HepG2 (cell line): ENCODE data around the gene NDUFA13. TPM values are rescaled to one million over a fixed set of nuclear protein-coding genes. Genes with fewer than 3 reads are reported as not detected.

Experiments
- ATRX ChIP-seq: sonication (generic); formaldehyde crosslinking; IDR thresholded peaks from 2 replicates; pipeline ENCODE4 v1.4.0; 2020; ENCODE audit warnings: missing genetic modification reagents, borderline replicate concordance
- BHLHE40 ChIP-seq: IDR thresholded peaks from 2 replicates; pipeline ENCODE4 v1.6.1; 2011; ENCODE audit warnings: low read length, improper control_type of control experiment
- BRD4 ChIP-seq: sonication (generic); formaldehyde crosslinking; IDR thresholded peaks from 2 replicates; pipeline ENCODE4 v1.4.0; 2020; ENCODE audit warnings: missing genetic modification reagents
- CAMTA2 ChIP-seq: sonication (generic); formaldehyde crosslinking; IDR thresholded peaks from 2 replicates; pipeline ENCODE4 v1.4.0; 2020; ENCODE audit warnings: mild to moderate bottlenecking, missing genetic modification reagents, borderline replicate concordance
- FLYWCH1 ChIP-seq: sonication (generic); formaldehyde crosslinking; IDR thresholded peaks from 2 replicates; pipeline ENCODE4 v1.8.1; 2023; ENCODE audit warnings: mild to moderate bottlenecking, missing genetic modification reagents
- HNF4A ChIP-seq: sonication (generic); formaldehyde crosslinking; IDR thresholded peaks from 2 replicates; pipeline ENCODE4 v1.4.0; 2020; ENCODE audit warnings: missing genetic modification reagents
- LCORL ChIP-seq, 2 experiments: fragments of 450-650 bp in 1 of 2; sonication (generic) in 1 of 2; formaldehyde crosslinking in 1 of 2; IDR thresholded peaks; 2 replicates each; pipeline versions ENCODE4 v1.5.0 to v1.6.1; 2017 to 2020; ENCODE audit warnings: antibody characterized with exemption in 1 of 2, missing genetic modification reagents in 1 of 2
- MAZ ChIP-seq, 2 experiments: sonication (generic) in 1 of 2; formaldehyde crosslinking in 1 of 2; IDR thresholded peaks; 2 replicates each; pipeline versions ENCODE4 v1.5.0 to v1.6.1; 2012 to 2020; ENCODE audit warnings: low read depth in 2 of 2, mild to moderate bottlenecking in 2 of 2, borderline replicate concordance in 1 of 2, improper control_type of control experiment in 1 of 2, low read length in 1 of 2, missing genetic modification reagents in 1 of 2, moderate library complexity in 1 of 2
- NCOA1 ChIP-seq: sonication (generic); formaldehyde crosslinking; IDR thresholded peaks from 2 replicates; pipeline ENCODE4 v1.9.0; 2021; ENCODE audit warnings: missing genetic modification reagents
- NFE2L2 ChIP-seq: fragments of 150-350 bp; IDR thresholded peaks from 2 replicates; pipeline ENCODE4 v1.6.1; 2014; ENCODE audit warnings: low read length
- NONO ChIP-seq, 2 experiments: fragments of 450-650 bp in 1 of 2; sonication (generic) in 1 of 2; formaldehyde crosslinking in 1 of 2; IDR thresholded peaks in 1 of 2; conservative IDR thresholded peaks in 1 of 2; 2 replicates each; pipeline versions ENCODE4 v1.6.1 to v1.8.0; 2017 to 2022; ENCODE audit warnings: mild to moderate bottlenecking in 1 of 2, missing genetic modification reagents in 1 of 2, moderate library complexity in 1 of 2
- PCBP1 ChIP-seq: fragments of 200-400 bp; formaldehyde crosslinking; IDR thresholded peaks from 2 replicates; pipeline ENCODE4 v1.6.1; 2017; ENCODE audit warnings: mild to moderate bottlenecking, low read depth, low read length, borderline replicate concordance
- POLR2G ChIP-seq: fragments of 200-400 bp; formaldehyde crosslinking; IDR thresholded peaks from 2 replicates; pipeline ENCODE4 v1.6.1; 2018; ENCODE audit warnings: mild to moderate bottlenecking, low read depth, low read length, moderate library complexity
- RBAK ChIP-seq: sonication (generic); formaldehyde crosslinking; IDR thresholded peaks from 2 replicates; pipeline ENCODE4 v1.5.1; 2020; ENCODE audit warnings: mild to moderate bottlenecking, missing genetic modification reagents
- SALL1 ChIP-seq: sonication (generic); formaldehyde crosslinking; IDR thresholded peaks from 2 replicates; pipeline ENCODE4 v1.8.0; 2022; ENCODE audit warnings: mild to moderate bottlenecking, missing genetic modification reagents
- TRAFD1 ChIP-seq: sonication (generic); formaldehyde crosslinking; IDR thresholded peaks from 2 replicates; pipeline ENCODE4 v1.5.1; 2020; ENCODE audit warnings: missing genetic modification reagents, mild to moderate bottlenecking, borderline replicate concordance
- ZBTB10 ChIP-seq: sonication (generic); formaldehyde crosslinking; IDR thresholded peaks from 2 replicates; pipeline ENCODE4 v1.4.0; 2020; ENCODE audit warnings: missing genetic modification reagents, borderline replicate concordance
- ZFP36L2 ChIP-seq: sonication (generic); formaldehyde crosslinking; IDR thresholded peaks from 2 replicates; pipeline ENCODE4 v1.4.0; 2020; ENCODE audit warnings: missing genetic modification reagents
- ZHX1 ChIP-seq: sonication (generic); formaldehyde crosslinking; IDR thresholded peaks from 2 replicates; pipeline ENCODE4 v1.8.1; 2022; ENCODE audit warnings: low read depth, mild to moderate bottlenecking, missing genetic modification reagents
- ZNF451 ChIP-seq: sonication (generic); formaldehyde crosslinking; IDR thresholded peaks from 2 replicates; pipeline ENCODE4 v1.5.0; 2020; ENCODE audit warnings: mild to moderate bottlenecking, missing genetic modification reagents
- ZNF616 ChIP-seq: sonication (generic); formaldehyde crosslinking; IDR thresholded peaks from 2 replicates; pipeline ENCODE4 v1.5.0; 2020; ENCODE audit warnings: low read depth, mild to moderate bottlenecking, missing genetic modification reagents
- ZNF850 ChIP-seq: sonication (generic); formaldehyde crosslinking; conservative IDR thresholded peaks from 2 replicates; pipeline ENCODE4 v1.9.0; 2021; ENCODE audit warnings: mild to moderate bottlenecking, missing genetic modification reagents
- polyA plus RNA-seq, 8 experiments: library from polyadenylated mRNA; depleted of rRNA in 3 of 8; stranded (reverse) in 7 of 8; unstranded in 1 of 8; fragments of >200 nt; fragmentation: Illumina TruSeq in 4 of 8; extraction: Trizol in 4 of 8; gene quantifications; 2 replicates each; pipeline versions ENCODE4 v1.2.1 to v1.2.3, GENCODE V29; 2011 to 2016; ENCODE audit warnings: low read depth in 4 of 8, missing spikeins in 1 of 8, mixed read lengths in 1 of 8; ENCODE audit not compliant: insufficient read depth in 1 of 8
- total RNA-seq, 5 experiments: library from RNA; depleted of rRNA; stranded (reverse); fragments of >200 nt; fragmentation: Illumina TruSeq; extraction: Trizol; gene quantifications; 2 replicates each; pipeline ENCODE4 v1.2.3, GENCODE V29; 2016; ENCODE audit warnings: low read depth in 1 of 5

Gene NDUFA13
- total and polyA plus RNA-seq, 2 of the 13 experiments (the other 11 are each of a cell fraction or from before 2014, with no cell fraction given): 337 to 366 TPM

DNA sequence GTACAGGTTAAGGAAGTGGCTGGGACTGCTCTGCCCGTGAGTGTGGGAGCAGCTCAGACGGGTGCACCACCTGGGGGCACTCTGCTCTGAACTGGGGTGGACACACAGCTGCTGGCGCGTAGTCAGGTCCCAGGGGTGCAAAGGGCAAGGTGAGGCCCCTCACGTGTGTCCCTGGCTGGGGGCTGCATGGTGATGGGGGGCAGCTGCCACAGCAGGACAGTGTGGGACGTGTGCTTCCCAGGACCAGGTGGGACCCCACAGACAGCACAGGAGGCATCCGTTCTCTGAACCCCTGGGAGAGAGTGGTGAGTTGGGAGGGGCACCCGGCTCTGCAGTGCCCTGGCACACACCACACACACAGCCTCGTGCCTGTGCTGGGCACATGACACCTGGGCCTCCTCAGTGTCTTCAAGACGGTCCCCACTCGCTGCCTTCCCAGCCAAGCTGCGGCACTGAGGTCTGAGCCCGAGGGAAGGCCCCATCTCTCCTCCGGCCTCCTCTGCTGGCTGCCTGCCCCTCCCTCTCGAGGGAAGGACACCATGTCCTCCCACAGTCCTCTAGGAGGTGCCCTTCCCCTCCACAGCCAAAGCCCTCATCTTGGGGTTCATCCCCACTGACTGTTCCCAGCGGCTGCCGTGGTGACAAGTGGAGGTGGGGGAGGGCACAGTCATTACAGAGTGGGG is 46.8 kb downstream of the NDUFA13 start (continued):
- TF ChIP-seq ZNF850 (CRISPR knock-in tag) (no peak), NONO (IDR thresholded peaks at IDR 0.05) (no peak), NONO (CRISPR knock-in tag; conservative IDR thresholded peaks at IDR 0.05) (no peak), LCORL (IDR thresholded peaks at IDR 0.05) (no peak), LCORL (CRISPR knock-in tag; IDR thresholded peaks at IDR 0.05) (no peak), RBAK (CRISPR knock-in tag) (no peak), ZFP36L2 (CRISPR knock-in tag) (no peak), ATRX (CRISPR knock-in tag) (no peak), BHLHE40 (0 out of 2 replicates have a peak, but pooled peaks have one; percentile 40), TRAFD1 (no peak), PCBP1 (0 out of 2 replicates have a peak, but pooled peaks have one; percentile 32), NCOA1 (CRISPR knock-in tag) (no peak), ZNF451 (CRISPR knock-in tag) (no peak), POLR2G (no peak), FLYWCH1 (CRISPR knock-in tag) (no peak), HNF4A (peak; percentile 60), ZBTB10 (CRISPR knock-in tag) (no peak), ZHX1 (CRISPR knock-in tag) (no peak), MAZ (IDR thresholded peaks at IDR 0.05; ENCODE audit: borderline replicate concordance, low read depth, low read length) (no peak), MAZ (CRISPR knock-in tag; IDR thresholded peaks at IDR 0.05; ENCODE audit: low read depth) (0 out of 2 replicates have a peak, but pooled peaks have one; percentile 34), NFE2L2 (no peak), ZNF616 (CRISPR knock-in tag) (no peak), BRD4 (CRISPR knock-in tag) (no peak), SALL1 (peak; percentile 31; the same call in 1 of the 2 replicates), CAMTA2 (no peak)
